HepG2 (cell line): ENCODE results near the gene MIX23. TPM values are rescaled to one million over a fixed set of nuclear protein-coding genes. Genes with fewer than 3 reads are reported as not detected.

Source experiments
- ARID5B ChIP-seq: IDR thresholded peaks from 2 replicates; pipeline ENCODE4 v1.4.0; 2020; ENCODE audit warnings: mild to moderate bottlenecking, missing genetic modification reagents
- ARNT2 ChIP-seq: sonication (generic); formaldehyde crosslinking; IDR thresholded peaks from 2 replicates; pipeline ENCODE4 v1.8.0; 2022; ENCODE audit warnings: mild to moderate bottlenecking, low read depth, missing genetic modification reagents, moderate library complexity
- ATF7-NPFF ChIP-seq: sonication (generic); formaldehyde crosslinking; IDR thresholded peaks from 2 replicates; pipeline ENCODE4 v1.8.1; 2023; ENCODE audit warnings: mild to moderate bottlenecking, low read depth, missing genetic modification reagents, moderate library complexity
- BATF2 ChIP-seq: sonication (generic); formaldehyde crosslinking; IDR thresholded peaks from 2 replicates; pipeline ENCODE4 v1.8.0; 2022; ENCODE audit warnings: mild to moderate bottlenecking, missing genetic modification reagents, moderate library complexity
- HMG20A ChIP-seq: IDR thresholded peaks from 2 replicates; pipeline ENCODE4 v1.6.1; 2016; ENCODE audit warnings: borderline replicate concordance
- PRDM15 ChIP-seq: sonication (generic); formaldehyde crosslinking; IDR thresholded peaks from 2 replicates; pipeline ENCODE4 v1.4.0; 2020; ENCODE audit warnings: missing genetic modification reagents
- SIN3B ChIP-seq: fragments of 150-350 bp; IDR thresholded peaks from 2 replicates; pipeline ENCODE4 v1.6.1; 2014; ENCODE audit warnings: low read length
- SMAD9 ChIP-seq: sonication (generic); formaldehyde crosslinking; IDR thresholded peaks from 2 replicates; pipeline ENCODE4 v1.5.1; 2020; ENCODE audit warnings: mild to moderate bottlenecking, missing genetic modification reagents
- ZBTB38 ChIP-seq: sonication (generic); formaldehyde crosslinking; IDR thresholded peaks from 2 replicates; pipeline ENCODE4 v1.5.1; 2020; ENCODE audit warnings: mild to moderate bottlenecking, missing genetic modification reagents
- ZBTB46 ChIP-seq: sonication (generic); formaldehyde crosslinking; IDR thresholded peaks from 2 replicates; pipeline ENCODE4 v1.4.0; 2020; ENCODE audit warnings: mild to moderate bottlenecking, missing genetic modification reagents, borderline replicate concordance
- ZNF180 ChIP-seq: sonication (generic); formaldehyde crosslinking; IDR thresholded peaks from 2 replicates; pipeline ENCODE4 v1.4.0; 2020; ENCODE audit warnings: low read depth, missing genetic modification reagents, borderline replicate concordance
- ZNF414 ChIP-seq: sonication (generic); formaldehyde crosslinking; IDR thresholded peaks from 2 replicates; pipeline ENCODE4 v1.5.0; 2020; ENCODE audit warnings: missing genetic modification reagents
- ZNF496 ChIP-seq: sonication (generic); formaldehyde crosslinking; IDR thresholded peaks from 2 replicates; pipeline ENCODE4 v1.8.1; 2023; ENCODE audit warnings: mild to moderate bottlenecking, moderate library complexity, missing genetic modification reagents; ENCODE audit not compliant: insufficient replicate concordance
- ZNF567 ChIP-seq: sonication (generic); formaldehyde crosslinking; IDR thresholded peaks from 2 replicates; pipeline ENCODE4 v1.8.1; 2023; ENCODE audit warnings: mild to moderate bottlenecking, missing genetic modification reagents, borderline replicate concordance
- ZNF768 ChIP-seq: sonication (generic); formaldehyde crosslinking; IDR thresholded peaks from 2 replicates; pipeline ENCODE4 v1.4.0; 2020; ENCODE audit warnings: missing genetic modification reagents
- ZNF841 ChIP-seq: sonication (generic); formaldehyde crosslinking; IDR thresholded peaks from 2 replicates; pipeline ENCODE4 v1.8.1; 2023; ENCODE audit warnings: missing genetic modification reagents, borderline replicate concordance
- polyA plus RNA-seq, 8 experiments: library from polyadenylated mRNA; depleted of rRNA in 3 of 8; stranded (reverse) in 7 of 8; unstranded in 1 of 8; fragments of >200 nt; fragmentation: Illumina TruSeq in 4 of 8; extraction: Trizol in 4 of 8; gene quantifications; 2 replicates each; pipeline versions ENCODE4 v1.2.1 to v1.2.3, GENCODE V29; 2011 to 2016; ENCODE audit warnings: low read depth in 4 of 8, missing spikeins in 1 of 8, mixed read lengths in 1 of 8; ENCODE audit not compliant: insufficient read depth in 1 of 8
- total RNA-seq, 5 experiments: library from RNA; depleted of rRNA; stranded (reverse); fragments of >200 nt; fragmentation: Illumina TruSeq; extraction: Trizol; gene quantifications; 2 replicates each; pipeline ENCODE4 v1.2.3, GENCODE V29; 2016; ENCODE audit warnings: low read depth in 1 of 5

MIX23 gene
- total and polyA plus RNA-seq, 2 of the 13 experiments (the other 11 are each of a cell fraction or from before 2014, with no cell fraction given): 20.0 to 152 TPM

- no peak for TF ChIP-seq ZNF567
- peak; percentile 65 for TF ChIP-seq ARNT2 (CRISPR knock-in tag)
- TF ChIP-seq ZNF414 (CRISPR knock-in tag): peak; percentile 88
- TF ChIP-seq ARID5B (CRISPR knock-in tag): no peak; the same call in none of the 2 replicates
- TF ChIP-seq ZNF496: no peak
- peak; percentile 85 for TF ChIP-seq ZBTB38
- no peak for TF ChIP-seq ZNF180 (CRISPR knock-in tag)
- TF ChIP-seq BATF2 (CRISPR knock-in tag): no peak
- no peak; the same call in 1 of the 2 replicates for TF ChIP-seq HMG20A (CRISPR knock-in tag)
- TF ChIP-seq ATF7-NPFF (CRISPR knock-in tag): 0 out of 2 replicates have a peak, but pooled peaks have one; percentile 56
- TF ChIP-seq SIN3B: peak; percentile 96
- no peak for TF ChIP-seq ZNF768 (CRISPR knock-in tag)
- TF ChIP-seq PRDM15 (CRISPR knock-in tag): no peak
- TF ChIP-seq ZNF841 (CRISPR knock-in tag): no peak
- TF ChIP-seq SMAD9 (CRISPR knock-in tag): no peak
- TF ChIP-seq ZBTB46 (CRISPR knock-in tag): no peak
Observed at GRCh38 chr3:122382888-122383666, at the start of gene MIX23 (continued).
